WERI-Rb-1 (cell line): ENCODE measurements around the gene COX7C.

ENCODE experiments used
- DNase-seq: peaks from one replicate; pipeline ENCODE4 v3.0.0-alpha.2; 2020
- H3K27ac ChIP-seq: fragments of 250-450 bp; sonication (Bioruptor Pico); 2 replicates; pipeline ENCODE4 v1.5.1; 2020; ENCODE audit warnings: mild to moderate bottlenecking, moderate library complexity
- H3K27me3 ChIP-seq: fragments of 250-450 bp; sonication (Bioruptor Pico); 2 replicates; pipeline ENCODE4 v1.5.1; 2021; ENCODE audit warnings: mild to moderate bottlenecking, low read depth, moderate library complexity; ENCODE audit not compliant: insufficient read depth, severe bottlenecking
- H3K36me3 ChIP-seq: fragments of 250-450 bp; sonication (Bioruptor Pico); 2 replicates; pipeline ENCODE4 v1.5.1; 2020; ENCODE audit warnings: mild to moderate bottlenecking, moderate library complexity
- H3K4me3 ChIP-seq: 2 replicates; pipeline ENCODE4 v1.5.1; 2011; ENCODE audit warnings: low read depth, mild to moderate bottlenecking, control low read depth, low read length
- H3K9me3 ChIP-seq: fragments of 250-450 bp; sonication (Bioruptor Pico); 2 replicates; pipeline ENCODE4 v1.5.1; 2021; ENCODE audit warnings: mild to moderate bottlenecking, moderate library complexity; ENCODE audit not compliant: severe bottlenecking
- CTCF ChIP-seq: IDR thresholded peaks from 2 replicates; pipeline ENCODE4 v1.5.1; 2011; ENCODE audit warnings: low read depth, mild to moderate bottlenecking, control low read depth, inconsistent platforms, low read length

COX7C gene

GRCh38 chr5:86596476-86596875 lies 21.3 kb upstream of the COX7C start:
- Histone ChIP-seq H3K9me3 (no peaks in the 10 kb centered on the region), H3K27ac (no peak overlapping the region), H3K27me3 (no peaks in the 10 kb centered on the region), H3K36me3 (no peaks in the 10 kb centered on the region), H3K4me3 (no peak overlapping the region)
- no peak for TF ChIP-seq CTCF
- DNase-seq = no peak

GRCh38 chr5:86605881-86606280 lies 11.9 kb upstream of the COX7C start:
- no peak for TF ChIP-seq CTCF
- DNase-seq = no peak
- Histone ChIP-seq H3K4me3 (no peak overlapping the region), H3K9me3 (peaks cover 4% of the 10 kb centered on the region), H3K27ac (no peak overlapping the region), H3K27me3 (no peaks in the 10 kb centered on the region), H3K36me3 (no peaks in the 10 kb centered on the region)

- Histone ChIP-seq H3K9me3 (peaks cover 9% of the 10 kb centered on the region), H3K27me3 (no peaks in the 10 kb centered on the region), H3K36me3 (0 out of 2 replicates have a peak, but pooled peaks cover 2% of the 10 kb centered on the region), H3K27ac (no peak overlapping the region), H3K4me3 (no peak overlapping the region)
- no peak for TF ChIP-seq CTCF
- no peak for DNase-seq
These were observed 4.3 kb upstream of the COX7C start for GRCh38 chr5:86613455-86613854.

GRCh38 chr5:86617309-86617755 lies 409 bp upstream of the COX7C start:
- DNase-seq = no peak
- peaks cover 36% of the 10 kb centered on the region for H3K36me3 ChIP-seq
- peak overlapping the region; percentile 84 for H3K27ac ChIP-seq
- no peaks in the 10 kb centered on the region for H3K27me3 ChIP-seq
- TF ChIP-seq CTCF = no peak
- H3K4me3 ChIP-seq = no peak overlapping the region
- H3K9me3 ChIP-seq = peaks cover 5% of the 10 kb centered on the region

- Histone ChIP-seq H3K4me3 (no peak overlapping the region), H3K27me3 (no peaks in the 10 kb centered on the region), H3K36me3 (peaks cover 33% of the 10 kb centered on the region), H3K27ac (no peak overlapping the region), H3K9me3 (no peaks in the 10 kb centered on the region)
- no peak for TF ChIP-seq CTCF
- DNase-seq = no peak
These were observed 6.2 kb downstream of the COX7C start for GRCh38 chr5:86623785-86624483.

GRCh38 chr5:86625148-86625547 lies 7.4 kb downstream of the COX7C start:
- no peak for DNase-seq
- Histone ChIP-seq H3K36me3 (peaks cover 21% of the 10 kb centered on the region), H3K27ac (no peak overlapping the region), H3K9me3 (no peaks in the 10 kb centered on the region), H3K4me3 (no peak overlapping the region), H3K27me3 (no peaks in the 10 kb centered on the region)
- TF ChIP-seq CTCF = no peak
